HepG2 (cell line): ENCODE measurements around the gene COL2A1. TPM values are rescaled to one million over a fixed set of nuclear protein-coding genes. Genes with fewer than 3 reads are reported as not detected.

Experiments used
- AHR ChIP-seq: IDR thresholded peaks from 2 replicates; pipeline ENCODE4 v1.6.1; 2018; ENCODE audit warnings: missing genetic modification reagents, missing compliant biosample characterization
- AKNA ChIP-seq: sonication (generic); formaldehyde crosslinking; IDR thresholded peaks from 2 replicates; pipeline ENCODE4 v1.4.0; 2020; ENCODE audit warnings: missing genetic modification reagents, borderline replicate concordance
- FLYWCH1 ChIP-seq: sonication (generic); formaldehyde crosslinking; IDR thresholded peaks from 2 replicates; pipeline ENCODE4 v1.8.1; 2023; ENCODE audit warnings: mild to moderate bottlenecking, missing genetic modification reagents
- FOXP4 ChIP-seq: sonication (generic); formaldehyde crosslinking; IDR thresholded peaks from 2 replicates; pipeline ENCODE4 v1.4.0; 2020; ENCODE audit warnings: missing genetic modification reagents
- HNRNPLL ChIP-seq: fragments of 200-400 bp; formaldehyde crosslinking; IDR thresholded peaks from 2 replicates; pipeline ENCODE4 v1.6.1; 2017; ENCODE audit warnings: mild to moderate bottlenecking, low read depth, low read length; ENCODE audit not compliant: poor library complexity, severe bottlenecking
- KAT2B ChIP-seq: fragments of 150-350 bp; IDR thresholded peaks from 2 replicates; pipeline ENCODE4 v1.6.1; 2014; ENCODE audit warnings: low read depth, low read length, borderline replicate concordance
- KMT2B ChIP-seq: IDR thresholded peaks from 2 replicates; pipeline ENCODE4 v1.6.1; 2016; ENCODE audit warnings: missing genetic modification reagents, missing compliant biosample characterization
- MAFK ChIP-seq, 2 experiments: IDR thresholded peaks in 1 of 2; conservative IDR thresholded peaks in 1 of 2; 2 replicates each; pipeline ENCODE4 v1.6.1; 2011; ENCODE audit warnings: improper control_type of control experiment in 2 of 2, low read length in 2 of 2
- MTF2 ChIP-seq: sonication (generic); formaldehyde crosslinking; IDR thresholded peaks from 2 replicates; pipeline ENCODE4 v1.5.0; 2020; ENCODE audit warnings: missing genetic modification reagents, borderline replicate concordance
- NCOA5 ChIP-seq: sonication (generic); formaldehyde crosslinking; IDR thresholded peaks from 2 replicates; pipeline ENCODE4 v1.4.0; 2020; ENCODE audit warnings: missing genetic modification reagents
- PHF21A ChIP-seq: sonication (generic); formaldehyde crosslinking; IDR thresholded peaks from 2 replicates; pipeline ENCODE4 v1.5.0; 2020; ENCODE audit warnings: mild to moderate bottlenecking, missing genetic modification reagents
- RAD21 ChIP-seq: fragments of 450-650 bp; formaldehyde crosslinking; IDR thresholded peaks from 2 replicates; pipeline ENCODE4 v1.5.0; 2020; ENCODE audit warnings: mild to moderate bottlenecking
- RFX5 ChIP-seq: IDR thresholded peaks from 2 replicates; pipeline ENCODE4 v1.6.1; 2011; ENCODE audit warnings: low read depth, low read length, improper control_type of control experiment
- RFXAP ChIP-seq: sonication (generic); formaldehyde crosslinking; IDR thresholded peaks from 2 replicates; pipeline ENCODE4 v1.4.0; 2020; ENCODE audit warnings: missing genetic modification reagents, borderline replicate concordance
- TBX3 ChIP-seq: fragments of 450-650 bp; IDR thresholded peaks from 2 replicates; pipeline ENCODE4 v1.6.1; 2017; ENCODE audit warnings: antibody characterized with exemption, mild to moderate bottlenecking, inconsistent platforms, borderline replicate concordance
- TOE1 ChIP-seq: sonication (generic); formaldehyde crosslinking; IDR thresholded peaks from 2 replicates; pipeline ENCODE4 v1.4.0; 2020; ENCODE audit warnings: mild to moderate bottlenecking, missing genetic modification reagents
- ZBTB8A ChIP-seq: sonication (generic); formaldehyde crosslinking; IDR thresholded peaks from 2 replicates; pipeline ENCODE4 v1.4.0; 2020; ENCODE audit warnings: mild to moderate bottlenecking, low read depth, missing genetic modification reagents, borderline replicate concordance
- ZGPAT ChIP-seq: IDR thresholded peaks from 2 replicates; pipeline ENCODE4 v1.6.1; 2016; ENCODE audit warnings: mild to moderate bottlenecking
- ZNF143 ChIP-seq: sonication (generic); formaldehyde crosslinking; IDR thresholded peaks from 2 replicates; pipeline ENCODE4 v1.4.0; 2020; ENCODE audit warnings: missing genetic modification reagents
- ZNF367 ChIP-seq: sonication (generic); formaldehyde crosslinking; IDR thresholded peaks from 2 replicates; pipeline ENCODE4 v1.4.0; 2020; ENCODE audit warnings: missing genetic modification reagents, borderline replicate concordance
- ZNF564 ChIP-seq: sonication (generic); formaldehyde crosslinking; IDR thresholded peaks from 2 replicates; pipeline ENCODE4 v1.8.1; 2023; ENCODE audit warnings: mild to moderate bottlenecking, missing genetic modification reagents
- polyA plus RNA-seq, 8 experiments: library from polyadenylated mRNA; depleted of rRNA in 3 of 8; stranded (reverse) in 7 of 8; unstranded in 1 of 8; fragments of >200 nt; fragmentation: Illumina TruSeq in 4 of 8; extraction: Trizol in 4 of 8; gene quantifications; 2 replicates each; pipeline versions ENCODE4 v1.2.1 to v1.2.3, GENCODE V29; 2011 to 2016; ENCODE audit warnings: low read depth in 4 of 8, missing spikeins in 1 of 8, mixed read lengths in 1 of 8; ENCODE audit not compliant: insufficient read depth in 1 of 8
- total RNA-seq, 5 experiments: library from RNA; depleted of rRNA; stranded (reverse); fragments of >200 nt; fragmentation: Illumina TruSeq; extraction: Trizol; gene quantifications; 2 replicates each; pipeline ENCODE4 v1.2.3, GENCODE V29; 2016; ENCODE audit warnings: low read depth in 1 of 5

The COL2A1 gene
- total and polyA plus RNA-seq, 2 of the 13 experiments (the other 11 are each of a cell fraction or from before 2014, with no cell fraction given) = 7.4 to 38.3 TPM

GRCh38 chr12:47949441-47950341 is 54.6 kb downstream of the COL2A1 start (continued):
- TF ChIP-seq TOE1 = peak; percentile 55; the same call in 1 of the 2 replicates
- TF ChIP-seq NCOA5 (CRISPR knock-in tag) = no peak
- TF ChIP-seq RAD21 (CRISPR knock-in tag) = peak; percentile 78
- no peak for TF ChIP-seq RFX5
- TF ChIP-seq MAFK (conservative IDR thresholded peaks at IDR 0.05 in 1 of 2, IDR thresholded peaks at IDR 0.05 in 1 of 2; ENCODE audit: low read length in 2 of 2) = no peak
- TF ChIP-seq TBX3 = peak; percentile 28; the same call in 1 of the 2 replicates
- no peak for TF ChIP-seq MTF2
- TF ChIP-seq KAT2B = no peak
- peak; percentile 42; the same call in 1 of the 2 replicates for TF ChIP-seq ZNF143
- 0 out of 2 replicates have a peak, but pooled peaks have one; percentile 31 for TF ChIP-seq ZBTB8A
- no peak for TF ChIP-seq AKNA (CRISPR knock-in tag)
- TF ChIP-seq AHR (CRISPR knock-in tag) = no peak
- TF ChIP-seq PHF21A (CRISPR knock-in tag) = 0 out of 2 replicates have a peak, but pooled peaks have one; percentile 55
- TF ChIP-seq RFXAP (CRISPR knock-in tag) = no peak
- TF ChIP-seq HNRNPLL = peak; percentile 97
- TF ChIP-seq ZNF367 (CRISPR knock-in tag) = no peak
- 0 out of 2 replicates have a peak, but pooled peaks have one; percentile 66 for TF ChIP-seq ZNF564
- TF ChIP-seq FLYWCH1 = no peak
- peak; percentile 50; the same call in 1 of the 2 replicates for TF ChIP-seq FOXP4 (CRISPR knock-in tag)
- TF ChIP-seq ZGPAT (CRISPR knock-in tag) = peak; percentile 68
- peak; percentile 29; the same call in 1 of the 2 replicates for TF ChIP-seq KMT2B
